Mucosa of descending colon (tissue), 3 donors: ENCODE measurements around the gene PLXNA4. TPM values are rescaled to one million over a fixed set of nuclear protein-coding genes. Genes with fewer than 3 reads are reported as not detected.

Experiments
- ATAC-seq: fragments of 200-7000 bp; cut with Tn5 transposase; one replicate; pipeline ENCODE4 v1.9.1; 2020; ENCODE audit warnings: mild to moderate bottlenecking, moderate library complexity
- DNase-seq, 3 donors: peaks; one replicate each; pipeline ENCODE4 v3.0.0-alpha.2; 2020
- H3K36me3 ChIP-seq: fragments of 200-600 bp; one replicate; pipeline ENCODE4 v1.8.0; 2021; ENCODE audit warnings: low read depth, mild to moderate bottlenecking
- H3K4me1 ChIP-seq: fragments of 200-600 bp; one replicate; pipeline ENCODE4 v1.8.0; 2021; ENCODE audit warnings: low read depth, mild to moderate bottlenecking
- H3K4me3 ChIP-seq: fragments of 200-600 bp; one replicate; pipeline ENCODE4 v1.8.0; 2021; ENCODE audit warnings: mild to moderate bottlenecking
- H3K9me3 ChIP-seq: fragments of 200-600 bp; one replicate; pipeline ENCODE4 v1.8.0; 2021; ENCODE audit warnings: mild to moderate bottlenecking
- CTCF ChIP-seq: fragments of 200-600 bp; IDR thresholded peaks from one replicate; pipeline ENCODE4 v1.8.0; 2022; ENCODE audit warnings: antibody characterized with exemption, mild to moderate bottlenecking
- intact Hi-C, 2 donors: fragments of 100-400 bp; cut with DNase I in 1 of 2; cut with micrococcal nuclease in 1 of 2; formaldehyde crosslinking; loops; one replicate each; pipeline versions ENCODE4 v1.11.0 to v1.11.1; 2022; cut with DNase I, micrococcal nuclease
- total RNA-seq, 3 donors: library from RNA; stranded (reverse); fragmentation: NEBNext Ultra II Directional in 2 of 3; extraction: Animal tissue kit (Norgen Biotek cat#: 25700) in 2 of 3; gene quantifications; one replicate each; pipeline versions ENCODE4 v1.2.1 to v1.2.4, GENCODE V29; 2021 to 2023
- donor health status: DM: no; HTN: no; CAD: no; lungs with moderate emphysema.
- donor health status: DM: no; HTN: no; CAD: no.
- donor health status: DM: no; HTN: yes; CAD: no.

PLXNA4 gene
- total RNA-seq, 3 donors from 2014 or later = 0.78 to 3.5 (median 2.7) TPM

GRCh38 chr7:132403465-132404110, 172.7 kb downstream of the PLXNA4 start:
- DNase-seq (no peak), ATAC-seq (no peak)
- H3K4me3 ChIP-seq = no peak overlapping the region
- no peaks in the 10 kb centered on the region for H3K9me3 ChIP-seq
- no peaks in the 10 kb centered on the region for H3K4me1 ChIP-seq
- intact Hi-C loops = no loop called here
- no peak for TF ChIP-seq CTCF
- no peaks in the 10 kb centered on the region for H3K36me3 ChIP-seq

DNA sequence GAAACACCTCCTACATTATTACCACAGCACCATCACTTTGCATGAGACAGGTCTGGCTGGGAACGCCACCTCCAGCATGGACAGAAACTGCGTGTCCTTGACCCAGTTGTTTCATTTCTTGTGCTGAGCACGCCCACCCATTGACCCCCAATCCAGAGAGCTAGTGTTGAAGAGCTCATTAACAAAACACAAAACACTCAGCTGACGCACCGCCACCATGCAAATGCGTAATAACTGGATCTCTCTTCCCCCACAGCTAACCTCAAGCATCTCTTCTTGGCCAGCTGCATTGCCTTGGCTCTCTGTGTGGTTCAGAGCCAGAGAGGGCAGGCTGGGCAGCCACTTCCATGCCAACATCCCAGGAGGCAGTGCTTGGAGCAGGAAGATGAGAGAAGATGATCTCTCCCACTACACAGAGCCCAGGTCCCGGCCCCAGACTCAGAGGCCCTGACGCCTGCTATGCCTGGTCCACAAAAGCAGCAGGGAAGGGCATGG, 173.5 kb downstream of the PLXNA4 start:
- intact Hi-C loops = no loop called here
- peak in 1 of 3 donors; percentile 48 for DNase-seq
- peak; percentile 23 for ATAC-seq

GRCh38 chr7:132402096-132402495, 174.2 kb downstream of the PLXNA4 start:
- no peak for ATAC-seq
- H3K9me3 ChIP-seq = no peaks in the 10 kb centered on the region
- DNase-seq = no peak
- H3K4me1 ChIP-seq = no peaks in the 10 kb centered on the region
- no peak for TF ChIP-seq CTCF
- H3K4me3 ChIP-seq = no peak overlapping the region
- H3K36me3 ChIP-seq = no peaks in the 10 kb centered on the region
- intact Hi-C loops = no loop called here

More for the DNA sequence above, 173.5 kb downstream of the PLXNA4 start:
- H3K4me3 ChIP-seq = no peak overlapping the region
- no peak for TF ChIP-seq CTCF
- no peaks in the 10 kb centered on the region for H3K4me1 ChIP-seq
- H3K36me3 ChIP-seq = no peaks in the 10 kb centered on the region
- H3K9me3 ChIP-seq = no peaks in the 10 kb centered on the region

DNA sequence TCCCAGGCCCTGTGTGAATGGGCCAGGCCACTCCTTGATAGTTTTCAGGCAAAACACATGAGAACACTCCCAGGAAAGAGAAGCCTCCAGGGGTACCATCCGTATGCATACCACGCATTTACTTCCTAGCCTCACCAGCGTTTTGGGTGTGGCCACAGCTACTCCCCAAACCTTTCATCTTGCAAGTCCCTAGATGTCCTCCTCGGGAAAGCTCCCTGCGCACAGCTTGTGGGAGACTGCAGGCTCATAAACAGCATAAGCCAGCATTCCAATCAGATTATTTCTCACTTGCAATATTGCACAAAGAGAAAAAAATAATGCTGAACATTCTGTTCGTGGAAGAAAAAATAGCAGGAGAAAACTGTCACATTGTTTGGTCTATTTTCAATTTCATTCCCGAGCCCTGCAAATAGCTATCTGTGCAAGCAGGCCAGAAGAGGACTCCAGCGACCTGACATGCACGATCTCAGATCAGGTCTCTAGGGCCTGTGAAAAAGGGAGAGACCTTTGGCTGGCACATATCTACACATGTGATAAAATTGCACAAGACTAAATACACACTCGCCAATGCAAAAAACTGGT, 175.6 kb downstream of the PLXNA4 start:
- no peak for TF ChIP-seq CTCF
- no peaks in the 10 kb centered on the region for H3K36me3 ChIP-seq
- no peak for DNase-seq
- intact Hi-C loops = no loop called here
- no peak overlapping the region for H3K4me3 ChIP-seq
- no peak for ATAC-seq
- H3K9me3 ChIP-seq = no peaks in the 10 kb centered on the region
- no peaks in the 10 kb centered on the region for H3K4me1 ChIP-seq

- H3K9me3 ChIP-seq = no peaks in the 10 kb centered on the region
- no peak overlapping the region for H3K4me3 ChIP-seq
- ATAC-seq = no peak
- H3K4me1 ChIP-seq = peaks cover 2% of the 10 kb centered on the region
- no peak for TF ChIP-seq CTCF
- no peak for DNase-seq
- intact Hi-C loops = no loop called here
- H3K36me3 ChIP-seq = no peaks in the 10 kb centered on the region
These were observed 176.9 kb downstream of the PLXNA4 start for GRCh38 chr7:132399367-132399766.
